A673 (cell line): Measurements from ENCODE around the gene GABRP.

ENCODE experiments used
- EZH2 ChIP-seq: fragments of 200-600 bp; sonication (generic); IDR thresholded peaks from 2 replicates; pipeline ENCODE4 v1.6.1; 2017; ENCODE audit warnings: borderline replicate concordance, low read depth, mild to moderate bottlenecking, mixed read lengths, antibody characterized with exemption, low read length; ENCODE audit not compliant: poor library complexity, severe bottlenecking
- TF ChIP-seq, protein P1 (sequence below): fragments of 300-800, 200-600 bp; sonication (generic); conservative IDR thresholded peaks from 2 replicates; pipeline ENCODE4 v1.5.1; 2017; ENCODE audit warnings: low read depth, mild to moderate bottlenecking, antibody characterized with exemption, low read length, moderate library complexity, mixed read lengths

GRCh38 chr5:170769246-170769645 lies 14.3 kb upstream of the GABRP start:
- TF ChIP-seq, protein P1, sequence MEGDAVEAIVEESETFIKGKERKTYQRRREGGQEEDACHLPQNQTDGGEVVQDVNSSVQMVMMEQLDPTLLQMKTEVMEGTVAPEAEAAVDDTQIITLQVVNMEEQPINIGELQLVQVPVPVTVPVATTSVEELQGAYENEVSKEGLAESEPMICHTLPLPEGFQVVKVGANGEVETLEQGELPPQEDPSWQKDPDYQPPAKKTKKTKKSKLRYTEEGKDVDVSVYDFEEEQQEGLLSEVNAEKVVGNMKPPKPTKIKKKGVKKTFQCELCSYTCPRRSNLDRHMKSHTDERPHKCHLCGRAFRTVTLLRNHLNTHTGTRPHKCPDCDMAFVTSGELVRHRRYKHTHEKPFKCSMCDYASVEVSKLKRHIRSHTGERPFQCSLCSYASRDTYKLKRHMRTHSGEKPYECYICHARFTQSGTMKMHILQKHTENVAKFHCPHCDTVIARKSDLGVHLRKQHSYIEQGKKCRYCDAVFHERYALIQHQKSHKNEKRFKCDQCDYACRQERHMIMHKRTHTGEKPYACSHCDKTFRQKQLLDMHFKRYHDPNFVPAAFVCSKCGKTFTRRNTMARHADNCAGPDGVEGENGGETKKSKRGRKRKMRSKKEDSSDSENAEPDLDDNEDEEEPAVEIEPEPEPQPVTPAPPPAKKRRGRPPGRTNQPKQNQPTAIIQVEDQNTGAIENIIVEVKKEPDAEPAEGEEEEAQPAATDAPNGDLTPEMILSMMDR: no peak
- no peak for TF ChIP-seq EZH2
